GM10266 (cell line): ENCODE results near the gene TRMT61B.

Experiments used
- DNase-seq: peaks from one replicate; pipeline ENCODE4 v3.0.0; 2012; ENCODE audit errors: extremely low spot score
- CTCF ChIP-seq: IDR thresholded peaks from 2 replicates; pipeline ENCODE4 v1.5.1; 2012; ENCODE audit warnings: mild to moderate bottlenecking, low read depth; ENCODE audit not compliant: control insufficient read depth, insufficient read depth; ENCODE audit errors: missing control alignments

TRMT61B gene

GRCh38 chr2:28870146-28870891 is at the start of gene TRMT61B:
TRMT61B (minus strand) TSS chr2:28870309; CDS start chr2:28870277, 32 bp downstream.
- TF ChIP-seq CTCF, result no peak

GRCh38 chr2:28915939-28916338 is 45.8 kb upstream of the TRMT61B start:
- DNase-seq, result no peak
- no peak for TF ChIP-seq CTCF

More at GRCh38 chr2:28870146-28870891, at the start of gene TRMT61B:
- DNase-seq, result peak; percentile 93

GRCh38 chr2:28909655-28910353 is 39.7 kb upstream of the TRMT61B start:
- DNase-seq, result no peak
- no peak for TF ChIP-seq CTCF

- no peak for DNase-seq
- TF ChIP-seq CTCF, result no peak
Observed at GRCh38 chr2:28908172-28908571, 38.1 kb upstream of the TRMT61B start.

- no peak for TF ChIP-seq CTCF
- DNase-seq, result no peak
Observed at GRCh38 chr2:28906821-28907220, 36.7 kb upstream of the TRMT61B start.

GRCh38 chr2:28906376-28906775 is 36.3 kb upstream of the TRMT61B start:
- no peak for TF ChIP-seq CTCF
- DNase-seq, result no peak

- no peak for DNase-seq
- TF ChIP-seq CTCF, result no peak
Observed at GRCh38 chr2:28905533-28905932, 35.4 kb upstream of the TRMT61B start.
